HG03521 (cell line): Measurements from ENCODE around the gene SLC22A3.
"Not testable (repeated sequence)": the region's sequence is repeated elsewhere in the genome, so short reads cannot be mapped to it uniquely, and the experiment has no call there.

Source experiments
- ATAC-seq: cut with Tn5 transposase; IDR thresholded peaks from one replicate; pipeline ENCODE4 v1.9.1; 2021; ENCODE audit warnings: mild to moderate bottlenecking, moderate library complexity; ENCODE audit not compliant: unreplicated experiment

The SLC22A3 gene

DNA sequence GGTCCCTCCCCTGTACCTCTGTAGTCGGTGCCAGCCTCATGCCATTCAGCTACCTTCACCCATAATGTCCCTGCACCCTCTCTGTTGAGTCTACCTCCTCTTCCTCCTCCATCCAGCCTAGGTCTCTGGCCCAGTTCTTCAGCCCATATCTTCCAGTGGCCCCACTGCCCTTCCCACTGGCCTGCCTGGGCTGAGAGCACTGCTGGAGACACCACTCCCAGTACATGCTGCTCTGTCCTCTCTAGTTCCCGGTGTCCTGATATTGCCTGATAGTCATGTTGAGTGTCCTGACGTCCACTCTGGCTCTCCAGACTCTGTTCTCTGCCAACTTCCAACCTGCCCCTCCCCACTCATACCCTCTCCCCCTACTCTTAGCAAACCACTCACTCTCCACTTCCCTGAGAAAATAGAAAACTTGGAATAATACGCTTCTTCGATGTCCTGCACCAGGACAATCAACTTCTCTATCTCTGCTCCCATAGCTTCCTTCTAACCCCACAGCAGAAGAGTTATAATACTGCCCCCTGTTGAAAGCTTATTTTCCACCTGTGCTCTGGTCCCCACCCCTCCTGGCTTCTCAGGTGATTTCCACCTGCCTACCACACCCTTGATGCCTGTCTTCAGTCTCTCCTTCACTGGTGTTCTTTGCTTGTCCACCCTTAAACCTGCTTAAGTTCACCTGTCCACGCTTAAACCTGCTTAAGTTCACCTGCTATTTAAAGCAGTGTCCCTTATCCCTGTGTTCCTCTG, 19.8 kb downstream of the SLC22A3 start:
- no peak for ATAC-seq

- no peak for ATAC-seq
These were observed 20.5 kb downstream of the SLC22A3 start for GRCh38 chr6:160368670-160369069.

GRCh38 chr6:160373601-160374000, 25.4 kb downstream of the SLC22A3 start:
- ATAC-seq = not testable (repeated sequence)

DNA sequence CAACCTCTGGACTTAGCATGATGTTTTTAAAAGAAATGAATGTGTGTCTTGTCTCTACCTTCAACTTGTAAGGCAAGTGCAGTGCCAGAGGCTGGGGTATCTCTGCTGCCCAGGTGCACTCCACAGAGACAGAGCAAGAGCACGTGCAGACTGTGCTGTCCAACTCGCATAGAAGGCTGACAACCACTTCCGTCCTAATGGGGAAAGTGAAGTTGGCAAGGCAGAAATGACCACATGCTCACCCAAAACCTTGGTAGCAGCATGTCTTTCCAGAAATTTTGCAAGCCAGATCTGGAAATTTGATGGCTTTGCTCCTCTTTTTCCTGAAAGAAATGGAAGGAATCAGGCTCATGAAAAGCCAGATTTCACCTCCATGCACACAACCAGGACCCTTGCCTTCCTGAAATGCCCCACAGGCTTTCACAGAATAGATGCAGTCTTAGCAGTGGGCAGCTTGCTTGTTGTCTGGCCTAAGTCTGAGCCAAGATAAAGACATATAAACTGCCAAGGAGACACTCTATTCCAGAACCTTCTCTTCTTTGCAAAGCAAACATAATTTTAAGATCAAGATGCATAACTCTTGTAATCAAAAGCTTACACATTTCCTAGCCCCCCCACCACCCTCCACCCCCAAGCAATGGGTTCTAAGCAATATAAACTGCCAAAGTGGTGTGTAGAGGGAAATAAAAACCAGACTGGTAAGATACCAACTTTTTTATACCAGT, 26.8 kb downstream of the SLC22A3 start:
- no peak for ATAC-seq

GRCh38 chr6:160375561-160375949, 27.4 kb downstream of the SLC22A3 start:
- no peak for ATAC-seq

DNA sequence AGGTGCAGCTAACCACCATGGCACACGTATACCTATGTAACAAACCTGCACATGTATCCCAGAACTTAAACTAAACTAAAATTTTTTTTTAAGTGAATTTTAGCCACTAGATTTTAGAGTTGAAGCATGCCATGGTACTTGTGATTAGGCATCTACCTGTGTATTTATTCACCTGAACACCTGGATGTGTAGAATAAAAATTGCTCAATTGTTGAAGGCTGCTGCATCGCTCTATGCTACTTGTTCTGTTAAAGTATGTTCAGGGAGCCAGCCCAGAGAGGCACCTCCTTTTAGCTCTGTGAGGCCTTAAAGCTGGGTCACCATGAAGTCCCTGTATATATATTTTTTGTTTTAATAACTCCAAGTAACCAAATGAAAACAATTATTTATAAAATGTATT, 28.3 kb downstream of the SLC22A3 start:
- ATAC-seq = no peak

- ATAC-seq = no peak
These were observed 30.0 kb downstream of the SLC22A3 start for GRCh38 chr6:160378218-160378617.

DNA sequence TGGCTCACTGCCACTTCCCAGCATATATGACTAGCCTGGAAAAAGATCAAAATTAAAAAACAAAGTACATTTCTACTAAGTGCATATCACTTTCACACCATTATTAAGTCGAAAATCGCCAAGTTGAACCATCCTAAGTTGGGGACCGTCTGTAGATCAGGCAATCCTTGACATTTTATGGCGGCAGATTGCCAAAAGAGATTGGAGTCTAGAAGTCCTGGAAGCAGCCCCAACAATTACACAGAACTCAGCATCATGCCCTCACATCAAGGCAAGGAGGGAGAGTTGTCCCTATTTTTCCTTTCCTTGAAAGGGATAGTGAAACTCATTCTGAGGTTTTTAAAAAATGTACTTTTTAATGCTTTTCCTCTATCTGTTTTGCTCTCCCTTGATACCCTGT, 30.7 kb downstream of the SLC22A3 start:
- ATAC-seq = no peak

GRCh38 chr6:160379466-160379865, 31.3 kb downstream of the SLC22A3 start:
- no peak for ATAC-seq

DNA sequence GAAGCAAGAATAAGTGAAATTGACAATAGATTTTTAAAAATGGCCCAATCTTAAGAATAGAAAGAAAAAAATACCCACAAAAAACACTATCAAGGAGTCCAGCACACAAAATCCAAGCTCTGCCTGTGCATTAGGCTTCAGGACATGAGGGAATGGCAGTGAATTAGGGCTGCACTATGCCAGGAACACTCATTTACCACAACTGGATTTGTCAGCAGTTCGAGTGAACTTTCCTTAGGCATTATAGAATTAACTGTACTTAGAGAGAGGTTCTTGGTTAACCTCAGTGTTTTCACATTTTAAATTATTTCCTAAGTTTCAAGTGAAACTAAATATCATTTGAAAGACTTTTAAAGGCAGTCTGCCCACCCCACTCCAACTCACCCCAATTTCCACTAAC, 34.8 kb downstream of the SLC22A3 start:
- no peak for ATAC-seq

- no peak for ATAC-seq
These were observed 38.8 kb downstream of the SLC22A3 start for GRCh38 chr6:160386869-160387530.

DNA sequence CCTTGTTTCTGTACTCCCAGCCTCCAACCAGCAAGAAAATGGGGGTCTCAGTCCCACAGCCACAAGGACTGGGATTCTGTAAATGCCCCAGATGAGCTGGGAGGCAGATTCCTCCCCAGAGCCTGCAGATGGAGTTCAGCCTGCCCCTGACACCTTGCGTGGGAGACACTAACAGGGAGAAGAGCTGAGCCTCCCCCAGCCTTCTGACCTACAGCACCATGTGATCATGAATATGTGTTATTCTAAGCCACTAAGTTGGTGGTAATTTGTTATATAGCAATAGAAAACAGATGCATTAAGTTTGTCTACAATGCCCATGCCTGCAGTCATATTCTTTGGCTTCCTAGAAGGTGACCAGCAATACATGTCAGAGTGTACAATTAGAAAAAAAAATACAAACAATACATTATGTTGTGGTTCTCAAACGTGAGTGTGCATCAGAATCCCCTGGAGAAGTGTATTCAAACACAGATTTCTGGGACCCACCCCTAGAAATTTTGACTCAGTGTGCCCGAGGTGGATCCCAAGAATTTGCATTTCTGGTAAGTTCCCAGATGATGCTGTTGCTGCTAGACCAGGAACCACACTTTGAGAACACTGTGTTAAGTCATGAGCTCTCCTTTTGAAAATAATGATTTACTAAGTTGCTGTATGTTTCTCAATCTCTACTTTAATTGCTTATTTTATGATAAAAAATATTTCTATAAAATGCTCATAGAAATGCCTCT, 39.9 kb downstream of the SLC22A3 start:
- no peak for ATAC-seq

DNA sequence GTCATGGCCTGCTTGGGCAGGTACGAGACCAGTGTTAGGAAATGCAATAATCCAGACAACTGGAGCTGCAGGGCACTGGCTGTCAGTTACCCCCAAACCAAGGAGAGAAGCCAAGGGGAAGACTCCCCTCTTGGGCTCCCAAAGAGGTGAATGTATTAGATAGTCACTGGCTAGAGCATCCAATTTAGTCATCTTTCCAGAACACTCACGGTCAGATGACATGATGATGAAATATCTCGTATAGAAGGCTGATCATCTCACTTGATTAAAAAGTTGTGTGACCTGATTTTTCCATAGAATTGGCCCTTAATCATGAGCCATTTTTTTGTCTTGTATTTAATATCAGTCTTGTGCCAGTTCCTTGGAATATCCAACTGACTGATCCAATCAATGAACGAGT, 40.7 kb downstream of the SLC22A3 start:
- no peak for ATAC-seq

GRCh38 chr6:160391419-160392116, 43.4 kb downstream of the SLC22A3 start:
- no peak for ATAC-seq

GRCh38 chr6:160393442-160393841, 45.3 kb downstream of the SLC22A3 start:
- ATAC-seq = not testable (repeated sequence)

- no peak for ATAC-seq
These were observed 45.9 kb downstream of the SLC22A3 start for GRCh38 chr6:160393891-160394653.

DNA sequence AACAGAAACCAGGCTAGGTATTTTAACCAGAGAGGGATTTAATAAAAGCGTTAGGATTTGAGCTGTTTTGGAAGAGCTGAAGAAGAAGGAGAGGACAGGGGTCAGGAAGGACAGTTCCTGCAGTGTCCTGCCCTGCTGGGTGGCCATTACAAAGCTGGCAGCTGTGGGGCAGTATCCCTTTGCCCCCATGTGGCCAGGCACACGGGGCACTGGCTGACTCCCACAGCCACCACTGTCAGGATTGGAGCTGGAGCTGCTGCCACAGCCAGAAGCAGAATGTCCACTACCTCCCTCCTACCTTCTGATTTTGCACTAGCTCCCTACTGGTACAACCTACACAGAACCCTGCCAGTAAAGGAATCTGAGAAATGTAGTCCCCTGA, 46.5 kb downstream of the SLC22A3 start:
- no peak for ATAC-seq

DNA sequence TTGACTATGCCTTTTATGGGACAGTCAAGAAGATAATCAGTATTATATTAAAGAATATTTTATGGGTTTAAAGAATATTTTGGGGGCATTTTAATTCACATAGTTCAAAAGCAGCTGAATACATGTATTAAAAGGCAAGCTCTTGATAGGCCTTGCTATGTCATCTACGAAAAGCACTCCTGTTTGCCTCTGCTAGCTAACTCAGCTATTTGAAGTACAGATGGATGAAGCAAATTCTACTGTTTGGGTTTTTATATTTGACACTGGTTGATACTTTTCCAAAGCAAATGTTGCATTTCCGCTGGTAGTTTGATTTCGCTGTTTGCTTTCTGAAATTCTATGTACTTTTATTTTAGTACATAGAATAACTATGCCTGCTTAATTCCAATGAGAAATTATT, 47.0 kb downstream of the SLC22A3 start:
- ATAC-seq = no peak

DNA sequence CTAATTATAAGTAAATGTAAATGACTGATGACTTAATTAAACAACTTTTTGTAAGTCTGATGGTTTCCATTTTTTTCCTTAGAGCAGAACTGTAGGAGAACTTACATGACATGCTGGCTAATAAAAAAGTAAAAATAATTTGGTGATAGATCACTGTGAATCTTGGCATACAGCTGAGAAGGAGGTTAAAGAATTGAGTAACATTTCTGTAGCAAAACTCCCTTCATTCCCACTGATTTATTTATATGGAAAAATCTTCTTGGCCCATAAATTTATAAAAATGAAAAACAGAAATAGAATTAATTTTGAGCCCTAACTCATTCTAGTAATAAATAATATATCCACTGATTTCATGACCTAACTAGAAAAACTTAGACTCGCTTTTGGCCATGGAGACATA, 48.1 kb downstream of the SLC22A3 start:
- ATAC-seq = no peak

- ATAC-seq = peak; percentile 95
These were observed 50.6 kb downstream of the SLC22A3 start for GRCh38 chr6:160398674-160399271.
